Endothelial cell of umbilical vein (primary cell): ENCODE results near the gene MBD4. TPM values are rescaled to one million over a fixed set of nuclear protein-coding genes. Genes with fewer than 3 reads are reported as not detected.
"Not testable (repeated sequence)": the region's sequence is repeated elsewhere in the genome, so short reads cannot be mapped to it uniquely, and the experiment has no call there.

Experiments
- BruUV-seq: library from RNA; stranded (reverse); fragments of 400-500 nt; replicated peaks from 2 replicates; lab custom pipeline; 2021; lab: Mats Ljungman, UMichigan
- CTCF ChIA-PET: fragments of 300-600, 350-600 bp; sonication (Branson Sonifier 250); formaldehyde crosslinking; loops from one replicate; lab custom pipeline; 2021; ENCODE audit warnings: antibody characterized with exemption, inconsistent platforms; lab: Charles Lee
- POLR2A ChIA-PET: fragments of 300-600, 350-600 bp; sonication (Branson Sonifier 250); formaldehyde crosslinking; loops from one replicate; lab custom pipeline; 2021; ENCODE audit warnings: antibody characterized with exemption, inconsistent platforms; lab: Charles Lee
- DNase-seq: peaks from one replicate; pipeline ENCODE4 v3.0.0-alpha.2; 2011; ENCODE audit warnings: low read depth, low spot score
- FAIRE-seq: peaks from 2 replicates; lab custom pipeline; 2011; peaks lifted over from hg19 to GRCh38; lab: Jason Lieb, UNC
- H2AFZ ChIP-seq: 2 replicates; pipeline ENCODE4 v1.6.0; 2012; ENCODE audit warnings: low read depth, low read length, control low read depth, inconsistent platforms
- H3K27ac ChIP-seq: 2 replicates; pipeline ENCODE4 v1.5.1; 2011; ENCODE audit warnings: low read depth, mild to moderate bottlenecking, control low read depth, low read length, moderate library complexity; ENCODE audit not compliant: insufficient read depth
- H3K27me3 ChIP-seq, 2 experiments: 2 replicates each; pipeline versions ENCODE4 v1.6.0 to v1.6.1; 2011; ENCODE audit warnings: low read length in 2 of 2, mixed read lengths in 1 of 2; ENCODE audit not compliant: control insufficient read depth in 2 of 2, insufficient read depth in 2 of 2
- H3K36me3 ChIP-seq, 2 experiments: 2 replicates in 1 of 2; 3 replicates in 1 of 2; pipeline ENCODE4 v1.5.1; 2011; ENCODE audit warnings: low read length in 2 of 2, mild to moderate bottlenecking in 1 of 2, moderate library complexity in 1 of 2; ENCODE audit not compliant: control insufficient read depth in 2 of 2, insufficient read depth in 2 of 2; ENCODE audit errors: extremely low read depth in 1 of 2
- H3K4me1 ChIP-seq: 3 replicates; pipeline ENCODE4 v1.5.1; 2011; ENCODE audit warnings: mild to moderate bottlenecking, low read length; ENCODE audit not compliant: control insufficient read depth, insufficient read depth; ENCODE audit errors: extremely low read depth
- H3K4me2 ChIP-seq: 2 replicates; pipeline ENCODE4 v1.6.1; 2011; ENCODE audit warnings: low read length, control low read depth, mixed read lengths; ENCODE audit not compliant: insufficient read depth
- H3K4me3 ChIP-seq, 3 experiments: fragments of 200-600 bp in 1 of 3; sonication (generic), shearing (Covaris generic) in 1 of 3; replicated peaks in 1 of 3; 2 replicates each; pipeline ENCODE4 v1.5.1; 2011 to 2016; ENCODE audit warnings: control low read depth in 3 of 3, low read length in 3 of 3, mild to moderate bottlenecking in 2 of 3, inconsistent platforms in 1 of 3, low read depth in 1 of 3, moderate library complexity in 1 of 3; ENCODE audit not compliant: insufficient read depth in 1 of 3
- H3K79me2 ChIP-seq: 2 replicates; pipeline ENCODE4 v1.6.0; 2012; ENCODE audit warnings: low read length, inconsistent platforms; ENCODE audit not compliant: control insufficient read depth, insufficient read depth
- H3K9ac ChIP-seq: replicated peaks from 2 replicates; pipeline ENCODE3; 2011; ENCODE audit warnings: low read length, control low read depth; ENCODE audit not compliant: insufficient read depth; ENCODE audit errors: extremely low read depth
- H3K9me1 ChIP-seq: replicated peaks from 3 replicates; pipeline ENCODE4 v1.6.0; 2011; ENCODE audit warnings: mild to moderate bottlenecking, low read length; ENCODE audit not compliant: control insufficient read depth, insufficient read depth; ENCODE audit errors: extremely low read depth
- H3K9me3 ChIP-seq: replicated peaks from 2 replicates; pipeline ENCODE4 v1.5.1; 2012; ENCODE audit warnings: low read length, inconsistent platforms; ENCODE audit not compliant: control insufficient read depth, insufficient read depth
- H4K20me1 ChIP-seq: replicated peaks from 2 replicates; pipeline ENCODE3; 2011; ENCODE audit warnings: mild to moderate bottlenecking, low read length; ENCODE audit not compliant: control insufficient read depth, insufficient read depth; ENCODE audit errors: extremely low read depth
- EZH2 ChIP-seq: IDR thresholded peaks from 2 replicates; pipeline ENCODE4 v1.6.1; 2012; ENCODE audit warnings: borderline replicate concordance, low read depth, mild to moderate bottlenecking, moderate library complexity, low read length, inconsistent platforms; ENCODE audit not compliant: severe bottlenecking
- MYC ChIP-seq: IDR thresholded peaks from one replicate; pipeline ENCODE4 v1.6.1; 2011; ENCODE audit warnings: mild to moderate bottlenecking, low read depth, low read length
- POLR2A ChIP-seq: IDR thresholded peaks from 2 replicates; pipeline ENCODE4 v1.6.1; 2012; ENCODE audit warnings: low read depth, mild to moderate bottlenecking, control low read depth, low read length
- POLR2AphosphoS5 ChIP-seq: IDR thresholded peaks from 2 replicates; pipeline ENCODE4 v1.6.1; 2012; ENCODE audit warnings: low read depth, mild to moderate bottlenecking, control low read depth, low read length, moderate library complexity; ENCODE audit not compliant: insufficient read depth
- dilution Hi-C: fragments of 300-500 bp; cut with MboI; formaldehyde crosslinking; loops from one replicate; pipeline ENCODE4 v1.15.0; 2019; ENCODE audit warnings: low sequenced_read_pairs; ENCODE audit not compliant: extremely low pct_ligation_motif_present
- intact Hi-C: fragments of 100-400 bp; cut with micrococcal nuclease; formaldehyde crosslinking; loops from one replicate; pipeline ENCODE4 v1.10.0; 2022
- polyA plus RNA-seq, 4 experiments: library from polyadenylated mRNA; depleted of rRNA in 3 of 4; stranded (reverse) in 3 of 4; unstranded in 1 of 4; fragments of >200 nt; gene quantifications; 2 replicates each; pipeline versions ENCODE4 v1.2.1 to v1.2.3, GENCODE V29; 2011 to 2012; ENCODE audit warnings: missing spikeins in 1 of 4
- total RNA-seq: library from RNA; stranded (reverse); gene quantifications from 2 replicates; pipeline ENCODE4 v1.2.3, GENCODE V29; 2021

Gene MBD4
- total and polyA plus RNA-seq, 2 donors (not counting 3 experiments of a cell fraction or from before 2014, with no cell fraction given) = 17.4 to 39.5 TPM

DNA sequence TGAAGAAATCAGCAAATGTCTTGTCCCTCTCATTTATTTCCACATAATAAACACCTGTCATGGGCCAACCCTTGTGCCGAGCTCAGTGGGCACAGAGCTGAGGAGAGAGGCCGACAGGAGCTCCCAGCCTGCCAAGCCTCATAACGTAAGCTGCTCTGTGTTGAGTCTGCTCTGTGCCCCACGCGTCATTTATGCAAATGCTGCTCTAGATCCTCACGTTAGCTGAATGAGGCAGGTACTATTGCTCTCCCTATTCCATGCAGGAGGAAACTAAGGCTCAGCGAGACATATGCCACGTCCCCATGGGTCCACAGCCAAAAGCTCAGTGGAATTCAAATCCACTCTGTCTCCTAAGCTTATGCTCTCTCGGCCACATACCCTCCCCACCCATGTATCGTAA, 52.8 kb downstream of the MBD4 start:
- CTCF ChIA-PET = interaction anchor here (0.6 to 0.9 kb wide), 2 partner anchors 36 to 103 kb away, joined by 3 read pairs; no protein-coding TSS in a partner anchor
- no peak for DNase-seq
- H4K20me1 ChIP-seq = no peaks in the 10 kb centered on the region
- POLR2A ChIA-PET = no interaction called here
- dilution Hi-C loops (no loop called here), intact Hi-C loops (loop anchor here (10.0 kb wide), 1 partner anchor 238 kb away; no protein-coding TSS in a partner anchor)
- no peaks in the 10 kb centered on the region for H3K79me2 ChIP-seq
- no TSS peak for BruUV-seq
- no peaks in the 10 kb centered on the region for H3K9me1 ChIP-seq
- no peaks in the 10 kb centered on the region for H3K9me3 ChIP-seq
- H3K27me3 ChIP-seq = no peaks in the 10 kb centered on the region
- no peak overlapping the region for H3K27ac ChIP-seq
- peaks cover 35% of the 10 kb centered on the region for H3K4me1 ChIP-seq
- no peak overlapping the region for H3K9ac ChIP-seq
- no peak overlapping the region for H3K4me3 ChIP-seq
- no peak overlapping the region for H2AFZ ChIP-seq
- H3K4me2 ChIP-seq = no peak overlapping the region
- no peak for FAIRE-seq
- peaks cover 6 to 9% of the 10 kb centered on the region in 2 experiments for H3K36me3 ChIP-seq
- TF ChIP-seq POLR2AphosphoS5 (no peak), MYC (no peak), EZH2 (no peak), POLR2A (no peak)

DNA sequence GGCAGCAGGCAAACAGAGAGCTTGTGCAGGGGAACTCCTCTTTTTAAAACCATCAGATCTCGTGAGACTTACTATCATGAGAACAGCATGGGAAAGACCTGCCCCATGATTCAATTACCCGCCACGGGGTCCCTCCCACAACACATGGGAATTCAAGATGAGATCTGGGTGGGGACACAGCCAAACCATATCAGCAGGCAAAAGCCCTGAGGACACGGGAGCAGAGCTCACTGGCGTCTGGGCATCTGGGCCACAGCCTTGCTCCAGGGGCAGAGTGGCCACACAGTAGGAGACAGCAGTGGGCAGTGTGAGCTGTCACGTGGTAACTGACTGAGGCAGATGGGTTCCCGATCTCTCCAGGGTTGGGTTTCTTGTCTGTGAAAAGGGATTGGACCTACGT, 54.2 kb downstream of the MBD4 start:
- dilution Hi-C loops, H2AFZ ChIP-seq, H3K36me3 ChIP-seq, BruUV-seq, H3K27ac ChIP-seq, POLR2A ChIA-PET, H4K20me1 ChIP-seq, CTCF ChIA-PET, DNase-seq, H3K9me3 ChIP-seq, H3K9me1 ChIP-seq, H3K27me3 ChIP-seq, H3K9ac ChIP-seq, H3K4me3 ChIP-seq, FAIRE-seq, H3K79me2 ChIP-seq, H3K4me2 ChIP-seq: not testable (repeated sequence)
- intact Hi-C loops = loop anchor here (10.0 kb wide), 1 partner anchor 239 kb away; no protein-coding TSS in a partner anchor
- H3K4me1 ChIP-seq = peaks cover 29% of the 10 kb centered on the region
